ENCODE measurements around the gene AUTS2. TPM values are rescaled to one million over a fixed set of nuclear protein-coding genes. Genes with fewer than 3 reads are reported as not detected.

AUTS2 gene
- total RNA-seq, 1 experiment from 2014 or later: 2.5 TPM

DNA sequence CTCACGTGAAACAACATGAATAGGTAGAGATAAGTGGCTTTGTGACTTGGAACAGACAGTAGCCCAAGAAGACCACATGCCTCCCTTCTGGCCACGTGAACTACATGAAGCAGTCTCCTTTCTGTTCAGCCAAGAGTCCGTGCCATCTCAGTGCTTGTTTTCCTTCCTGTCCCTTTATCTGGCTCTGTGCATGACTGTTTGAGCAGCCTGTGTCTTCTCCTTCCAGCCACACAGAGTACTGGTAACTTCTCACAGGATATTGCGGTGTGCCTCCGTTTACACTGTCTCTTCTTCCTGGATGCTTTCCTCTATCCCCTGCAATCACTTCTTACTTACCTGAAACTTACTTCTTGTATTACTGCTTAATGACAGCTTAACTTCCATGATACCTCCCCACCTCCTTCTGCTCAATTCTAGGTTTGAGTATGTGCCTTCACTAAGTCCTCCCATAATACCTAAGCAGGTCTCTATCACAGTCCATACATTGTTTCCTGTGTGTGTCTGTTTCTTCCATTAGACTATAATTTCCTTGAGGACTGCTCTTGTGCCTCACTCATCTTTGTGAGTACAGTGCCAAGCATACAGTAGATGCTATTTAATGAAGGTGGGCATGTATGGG, 748.7 kb downstream of the AUTS2 start:
- CTCF ChIA-PET: no interaction called here
- no peak for DNase-seq (ENCODE audit: low read depth, low spot score)
- ATAC-seq: no peak
- intact Hi-C loops (cut with micrococcal nuclease; ENCODE audit: unreplicated experiment): no loop called here
- Histone ChIP-seq H3K27ac (ENCODE audit: low read length) (no peak overlapping the region), H3K36me3 (ENCODE audit: control insufficient read depth, insufficient read depth, low read length) (no peaks in the 10 kb centered on the region), H3K4me3 (ENCODE audit: low read depth in 2 of 2, low read length in 2 of 2) (no peak overlapping the region), H3K4me1 (ENCODE audit: control insufficient read depth, insufficient read depth, low read length) (no peaks in the 10 kb centered on the region), H3K27me3 (ENCODE audit: control insufficient read depth, insufficient read depth, low read length) (no peaks in the 10 kb centered on the region), H3K9me3 (ENCODE audit: control insufficient read depth, insufficient read depth, low read depth, low read length) (no peaks in the 10 kb centered on the region)
- POLR2A ChIA-PET: interaction anchor here (0.6 kb wide), 1 partner anchor 60 kb away, joined by 4 read pairs; no protein-coding TSS in a partner anchor
- no peak for TF ChIP-seq TCF7L2 (IDR thresholded peaks at IDR 0.05; ENCODE audit: low read depth, low read length)
- TF ChIP-seq, protein P1, sequence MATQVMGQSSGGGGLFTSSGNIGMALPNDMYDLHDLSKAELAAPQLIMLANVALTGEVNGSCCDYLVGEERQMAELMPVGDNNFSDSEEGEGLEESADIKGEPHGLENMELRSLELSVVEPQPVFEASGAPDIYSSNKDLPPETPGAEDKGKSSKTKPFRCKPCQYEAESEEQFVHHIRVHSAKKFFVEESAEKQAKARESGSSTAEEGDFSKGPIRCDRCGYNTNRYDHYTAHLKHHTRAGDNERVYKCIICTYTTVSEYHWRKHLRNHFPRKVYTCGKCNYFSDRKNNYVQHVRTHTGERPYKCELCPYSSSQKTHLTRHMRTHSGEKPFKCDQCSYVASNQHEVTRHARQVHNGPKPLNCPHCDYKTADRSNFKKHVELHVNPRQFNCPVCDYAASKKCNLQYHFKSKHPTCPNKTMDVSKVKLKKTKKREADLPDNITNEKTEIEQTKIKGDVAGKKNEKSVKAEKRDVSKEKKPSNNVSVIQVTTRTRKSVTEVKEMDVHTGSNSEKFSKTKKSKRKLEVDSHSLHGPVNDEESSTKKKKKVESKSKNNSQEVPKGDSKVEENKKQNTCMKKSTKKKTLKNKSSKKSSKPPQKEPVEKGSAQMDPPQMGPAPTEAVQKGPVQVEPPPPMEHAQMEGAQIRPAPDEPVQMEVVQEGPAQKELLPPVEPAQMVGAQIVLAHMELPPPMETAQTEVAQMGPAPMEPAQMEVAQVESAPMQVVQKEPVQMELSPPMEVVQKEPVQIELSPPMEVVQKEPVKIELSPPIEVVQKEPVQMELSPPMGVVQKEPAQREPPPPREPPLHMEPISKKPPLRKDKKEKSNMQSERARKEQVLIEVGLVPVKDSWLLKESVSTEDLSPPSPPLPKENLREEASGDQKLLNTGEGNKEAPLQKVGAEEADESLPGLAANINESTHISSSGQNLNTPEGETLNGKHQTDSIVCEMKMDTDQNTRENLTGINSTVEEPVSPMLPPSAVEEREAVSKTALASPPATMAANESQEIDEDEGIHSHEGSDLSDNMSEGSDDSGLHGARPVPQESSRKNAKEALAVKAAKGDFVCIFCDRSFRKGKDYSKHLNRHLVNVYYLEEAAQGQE (IDR thresholded peaks at IDR 0.05; ENCODE audit: insufficient read depth in 1 of 2, low read depth in 2 of 2, low read length in 1 of 2): no peak
- TF ChIP-seq SIN3A (IDR thresholded peaks at IDR 0.05; ENCODE audit: borderline replicate concordance, insufficient read depth, low read depth, low read length): no peak
- TF ChIP-seq POLR2AphosphoS5 (IDR thresholded peaks at IDR 0.05; ENCODE audit: low read depth, low read length): no peak
- TF ChIP-seq, protein P2, sequence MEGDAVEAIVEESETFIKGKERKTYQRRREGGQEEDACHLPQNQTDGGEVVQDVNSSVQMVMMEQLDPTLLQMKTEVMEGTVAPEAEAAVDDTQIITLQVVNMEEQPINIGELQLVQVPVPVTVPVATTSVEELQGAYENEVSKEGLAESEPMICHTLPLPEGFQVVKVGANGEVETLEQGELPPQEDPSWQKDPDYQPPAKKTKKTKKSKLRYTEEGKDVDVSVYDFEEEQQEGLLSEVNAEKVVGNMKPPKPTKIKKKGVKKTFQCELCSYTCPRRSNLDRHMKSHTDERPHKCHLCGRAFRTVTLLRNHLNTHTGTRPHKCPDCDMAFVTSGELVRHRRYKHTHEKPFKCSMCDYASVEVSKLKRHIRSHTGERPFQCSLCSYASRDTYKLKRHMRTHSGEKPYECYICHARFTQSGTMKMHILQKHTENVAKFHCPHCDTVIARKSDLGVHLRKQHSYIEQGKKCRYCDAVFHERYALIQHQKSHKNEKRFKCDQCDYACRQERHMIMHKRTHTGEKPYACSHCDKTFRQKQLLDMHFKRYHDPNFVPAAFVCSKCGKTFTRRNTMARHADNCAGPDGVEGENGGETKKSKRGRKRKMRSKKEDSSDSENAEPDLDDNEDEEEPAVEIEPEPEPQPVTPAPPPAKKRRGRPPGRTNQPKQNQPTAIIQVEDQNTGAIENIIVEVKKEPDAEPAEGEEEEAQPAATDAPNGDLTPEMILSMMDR (IDR thresholded peaks at IDR 0.05): no peak
- BruUV-seq (replicated peaks): no TSS peak
- in situ Hi-C loops (cut with HindIII; ENCODE audit: low pct_unique_long_range_greater_than_20kb, low sequenced_read_pairs): no loop called here

DNA sequence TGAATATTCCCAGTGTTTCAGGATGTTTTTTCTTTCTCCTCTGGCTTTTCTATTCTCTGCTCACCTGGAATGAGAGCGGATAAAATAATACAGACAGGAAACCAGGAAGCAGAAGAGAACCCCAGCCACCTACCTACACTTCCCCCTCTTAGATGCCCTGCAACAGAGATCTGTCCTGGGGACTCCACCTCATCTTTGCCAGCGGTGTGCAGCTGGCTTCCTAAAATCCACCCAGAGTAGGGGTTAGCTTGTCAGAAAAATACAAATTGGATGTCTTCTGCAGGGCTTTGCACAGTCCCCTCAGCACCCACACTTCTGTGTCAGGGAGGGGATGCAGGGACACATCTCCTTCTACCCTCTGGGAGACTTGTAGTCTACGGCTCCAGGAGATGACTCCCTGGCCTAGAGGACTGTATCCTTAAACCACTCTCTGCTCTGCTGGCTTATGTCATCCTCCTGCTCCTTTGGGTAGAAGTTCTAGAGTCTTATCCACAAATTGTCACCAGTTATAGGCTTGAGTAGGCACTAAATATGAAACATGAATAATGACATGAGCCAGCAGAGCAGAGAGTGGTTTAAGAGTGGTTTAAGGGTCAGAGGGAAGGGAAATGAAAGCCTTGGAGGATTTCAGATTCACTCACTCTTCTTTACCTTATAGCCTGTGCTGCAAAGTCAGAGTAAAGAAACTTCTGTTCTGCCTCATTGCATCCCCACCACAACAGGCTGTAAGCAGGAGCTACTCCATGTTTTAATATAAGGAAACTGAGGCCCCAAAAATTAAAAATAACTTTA, 749.4 kb downstream of the AUTS2 start:
- Histone ChIP-seq H3K4me3 (ENCODE audit: low read depth in 2 of 2, low read length in 2 of 2) (no peak overlapping the region), H3K4me1 (ENCODE audit: control insufficient read depth, insufficient read depth, low read length) (no peaks in the 10 kb centered on the region), H3K36me3 (ENCODE audit: control insufficient read depth, insufficient read depth, low read length) (no peaks in the 10 kb centered on the region), H3K27ac (ENCODE audit: low read length) (no peak overlapping the region), H3K27me3 (ENCODE audit: control insufficient read depth, insufficient read depth, low read length) (no peaks in the 10 kb centered on the region), H3K9me3 (ENCODE audit: control insufficient read depth, insufficient read depth, low read depth, low read length) (no peaks in the 10 kb centered on the region)
- CTCF ChIA-PET: no interaction called here
- intact Hi-C loops (cut with micrococcal nuclease; ENCODE audit: unreplicated experiment) (no loop called here), in situ Hi-C loops (cut with HindIII; ENCODE audit: low pct_unique_long_range_greater_than_20kb, low sequenced_read_pairs) (no loop called here)
- TF ChIP-seq SIN3A (IDR thresholded peaks at IDR 0.05; ENCODE audit: borderline replicate concordance, insufficient read depth, low read depth, low read length) (no peak), TCF7L2 (IDR thresholded peaks at IDR 0.05; ENCODE audit: low read depth, low read length) (no peak), POLR2AphosphoS5 (IDR thresholded peaks at IDR 0.05; ENCODE audit: low read depth, low read length) (no peak)
- TF ChIP-seq, protein P1 (IDR thresholded peaks at IDR 0.05; ENCODE audit: insufficient read depth in 1 of 2, low read depth in 2 of 2, low read length in 1 of 2): no peak
- TF ChIP-seq, protein P2 (IDR thresholded peaks at IDR 0.05): no peak
- ATAC-seq: no peak
- DNase-seq (ENCODE audit: low read depth, low spot score): no peak
- POLR2A ChIA-PET: interaction anchor here (0.6 kb wide), 1 partner anchor 60 kb away, joined by 4 read pairs; no protein-coding TSS in a partner anchor
- no TSS peak for BruUV-seq (replicated peaks)

Data from Panc1 (cell line).